ENCODE results near the gene MAP3K5. TPM values are rescaled to one million over a fixed set of nuclear protein-coding genes. Genes with fewer than 3 reads are reported as not detected.

Gene MAP3K5
- total RNA-seq, 1 experiment from 2014 or later, result 8.1 TPM

GRCh38 chr6:136598048-136598447 lies 194.2 kb downstream of the MAP3K5 start:
- TF ChIP-seq CTCF (IDR thresholded peaks at IDR 0.05) (no peak), TCF7L2 (IDR thresholded peaks at IDR 0.05; ENCODE audit: low read depth, low read length) (no peak), POLR2AphosphoS5 (IDR thresholded peaks at IDR 0.05; ENCODE audit: low read depth, low read length) (no peak), SIN3A (IDR thresholded peaks at IDR 0.05; ENCODE audit: borderline replicate concordance, insufficient read depth, low read depth, low read length) (no peak)
- TF ChIP-seq, protein P1, sequence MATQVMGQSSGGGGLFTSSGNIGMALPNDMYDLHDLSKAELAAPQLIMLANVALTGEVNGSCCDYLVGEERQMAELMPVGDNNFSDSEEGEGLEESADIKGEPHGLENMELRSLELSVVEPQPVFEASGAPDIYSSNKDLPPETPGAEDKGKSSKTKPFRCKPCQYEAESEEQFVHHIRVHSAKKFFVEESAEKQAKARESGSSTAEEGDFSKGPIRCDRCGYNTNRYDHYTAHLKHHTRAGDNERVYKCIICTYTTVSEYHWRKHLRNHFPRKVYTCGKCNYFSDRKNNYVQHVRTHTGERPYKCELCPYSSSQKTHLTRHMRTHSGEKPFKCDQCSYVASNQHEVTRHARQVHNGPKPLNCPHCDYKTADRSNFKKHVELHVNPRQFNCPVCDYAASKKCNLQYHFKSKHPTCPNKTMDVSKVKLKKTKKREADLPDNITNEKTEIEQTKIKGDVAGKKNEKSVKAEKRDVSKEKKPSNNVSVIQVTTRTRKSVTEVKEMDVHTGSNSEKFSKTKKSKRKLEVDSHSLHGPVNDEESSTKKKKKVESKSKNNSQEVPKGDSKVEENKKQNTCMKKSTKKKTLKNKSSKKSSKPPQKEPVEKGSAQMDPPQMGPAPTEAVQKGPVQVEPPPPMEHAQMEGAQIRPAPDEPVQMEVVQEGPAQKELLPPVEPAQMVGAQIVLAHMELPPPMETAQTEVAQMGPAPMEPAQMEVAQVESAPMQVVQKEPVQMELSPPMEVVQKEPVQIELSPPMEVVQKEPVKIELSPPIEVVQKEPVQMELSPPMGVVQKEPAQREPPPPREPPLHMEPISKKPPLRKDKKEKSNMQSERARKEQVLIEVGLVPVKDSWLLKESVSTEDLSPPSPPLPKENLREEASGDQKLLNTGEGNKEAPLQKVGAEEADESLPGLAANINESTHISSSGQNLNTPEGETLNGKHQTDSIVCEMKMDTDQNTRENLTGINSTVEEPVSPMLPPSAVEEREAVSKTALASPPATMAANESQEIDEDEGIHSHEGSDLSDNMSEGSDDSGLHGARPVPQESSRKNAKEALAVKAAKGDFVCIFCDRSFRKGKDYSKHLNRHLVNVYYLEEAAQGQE (IDR thresholded peaks at IDR 0.05; ENCODE audit: insufficient read depth in 1 of 2, low read depth in 2 of 2, low read length in 1 of 2), result no peak
- ATAC-seq (no peak), DNase-seq (ENCODE audit: low read depth, low spot score) (no peak)
- intact Hi-C loops (cut with micrococcal nuclease; ENCODE audit: unreplicated experiment) (no loop called here), in situ Hi-C loops (cut with HindIII; ENCODE audit: low pct_unique_long_range_greater_than_20kb, low sequenced_read_pairs) (no loop called here)
- Histone ChIP-seq H3K36me3 (ENCODE audit: control insufficient read depth, insufficient read depth, low read length) (no peaks in the 10 kb centered on the region), H3K27me3 (ENCODE audit: control insufficient read depth, insufficient read depth, low read length) (no peaks in the 10 kb centered on the region), H3K4me3 (ENCODE audit: low read depth in 2 of 2, low read length in 2 of 2) (no peak overlapping the region), H3K9me3 (ENCODE audit: control insufficient read depth, insufficient read depth, low read depth, low read length) (no peaks in the 10 kb centered on the region), H3K4me1 (ENCODE audit: control insufficient read depth, insufficient read depth, low read length) (no peaks in the 10 kb centered on the region), H3K27ac (ENCODE audit: low read length) (no peak overlapping the region)
- CTCF ChIA-PET, result no interaction called here
- POLR2A ChIA-PET, result no interaction called here
- no TSS peak for BruUV-seq (replicated peaks)

GRCh38 chr6:136594671-136595070 lies 197.6 kb downstream of the MAP3K5 start:
- Histone ChIP-seq H3K4me1 (ENCODE audit: control insufficient read depth, insufficient read depth, low read length) (no peaks in the 10 kb centered on the region), H3K27ac (ENCODE audit: low read length) (no peak overlapping the region), H3K9me3 (ENCODE audit: control insufficient read depth, insufficient read depth, low read depth, low read length) (no peaks in the 10 kb centered on the region), H3K4me3 (ENCODE audit: low read depth in 2 of 2, low read length in 2 of 2) (no peak overlapping the region), H3K36me3 (ENCODE audit: control insufficient read depth, insufficient read depth, low read length) (no peaks in the 10 kb centered on the region; the same call in 1 of the 2 replicates), H3K27me3 (ENCODE audit: control insufficient read depth, insufficient read depth, low read length) (no peaks in the 10 kb centered on the region)
- DNase-seq (ENCODE audit: low read depth, low spot score), result no peak
- in situ Hi-C loops (cut with HindIII; ENCODE audit: low pct_unique_long_range_greater_than_20kb, low sequenced_read_pairs), result no loop called here
- CTCF ChIA-PET, result no interaction called here
- POLR2A ChIA-PET, result no interaction called here
- TF ChIP-seq, protein P1 (IDR thresholded peaks at IDR 0.05; ENCODE audit: insufficient read depth in 1 of 2, low read depth in 2 of 2, low read length in 1 of 2), result no peak
- TF ChIP-seq CTCF (IDR thresholded peaks at IDR 0.05), result no peak
- no TSS peak for BruUV-seq (replicated peaks)
- intact Hi-C loops (cut with micrococcal nuclease; ENCODE audit: unreplicated experiment), result no loop called here
- ATAC-seq, result no peak

Measured in Panc1 (cell line).